Activated CD4-positive, alpha-beta T cell treated with anti-CD3 and anti-CD28 coated beads for 24 hours (primary cell): Measurements from ENCODE around the gene FBXW11.

Source experiments
- DNase-seq, 2 donors: peaks; one replicate each; pipeline ENCODE4 v3.0.0-alpha.2; 2020; ENCODE audit warnings: low read depth in 2 of 2

The FBXW11 gene

DNA sequence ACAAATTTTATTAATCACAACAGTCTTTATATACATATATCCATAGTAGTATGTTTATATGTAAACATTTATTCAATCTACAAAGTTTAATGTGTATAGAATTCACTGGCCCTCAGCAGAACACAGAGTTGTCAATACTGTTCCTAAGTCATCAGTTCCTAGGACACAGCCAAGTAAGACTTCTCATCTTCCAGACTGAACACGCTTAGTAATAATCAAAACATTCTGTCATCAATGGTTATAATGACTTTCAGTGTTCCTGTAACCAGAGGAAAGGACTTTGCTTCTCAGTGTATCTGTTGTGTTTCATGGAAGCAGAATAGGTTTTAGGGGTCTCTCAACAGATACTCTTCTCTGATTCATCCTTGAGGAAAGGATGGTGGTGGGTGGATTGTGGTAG is 138.7 kb downstream of the FBXW11 start:
- DNase-seq, result no peak

DNA sequence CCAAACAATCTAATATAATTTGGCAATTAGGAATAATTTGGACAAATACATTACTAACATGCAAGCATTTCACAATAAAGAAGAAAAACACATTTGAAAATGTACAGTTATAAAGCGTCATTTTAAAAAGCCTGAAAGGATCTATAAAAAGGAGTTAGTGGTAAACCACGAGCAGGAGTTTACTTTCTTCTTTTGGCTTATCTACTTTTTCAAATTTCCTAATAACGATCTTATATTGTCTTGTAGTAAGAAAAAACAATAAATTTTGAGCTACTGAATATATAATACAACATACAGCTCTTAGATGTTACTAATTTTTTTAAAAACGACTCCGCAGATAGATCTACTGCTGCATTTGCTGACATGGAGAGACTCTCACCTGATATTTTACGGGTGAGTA is 141.0 kb downstream of the FBXW11 start:
- DNase-seq, result no peak

DNA sequence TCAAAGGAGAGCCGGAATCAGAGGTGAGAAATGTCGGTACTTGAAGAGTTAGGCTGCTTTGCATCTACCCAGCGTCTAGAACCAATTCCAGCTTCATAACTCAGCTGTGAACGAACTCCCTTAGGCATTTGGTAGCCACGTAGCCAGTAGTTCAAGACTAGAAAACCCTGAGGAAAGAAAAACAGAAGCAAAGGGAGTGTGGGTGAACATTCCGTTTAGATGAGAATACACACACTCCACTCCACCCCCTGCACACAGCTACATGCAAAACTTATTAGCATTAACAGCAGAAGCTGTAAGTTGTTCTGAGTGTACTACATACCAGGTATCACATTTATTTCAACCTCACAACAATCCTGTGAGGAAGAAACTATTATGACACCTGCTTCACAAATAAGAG is 142.5 kb downstream of the FBXW11 start:
- no peak for DNase-seq

DNA sequence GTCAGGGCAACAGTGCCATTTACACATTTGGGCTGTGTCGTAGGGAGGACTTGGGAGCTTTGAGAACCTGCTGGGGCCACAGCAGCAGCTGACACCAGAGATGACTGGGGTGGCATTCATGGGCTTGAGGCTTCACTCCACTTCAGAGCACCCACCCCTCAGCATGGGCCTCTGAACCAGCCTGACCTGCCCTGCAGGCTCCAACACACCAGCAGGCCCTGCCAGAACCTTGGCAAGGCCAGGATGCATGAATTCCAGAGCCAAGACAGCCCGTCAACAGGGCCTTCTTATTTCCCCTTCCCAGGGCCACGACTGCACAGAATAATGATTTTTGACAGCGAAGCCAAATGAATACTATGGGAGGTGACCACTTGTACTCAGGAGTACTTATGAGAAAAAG is 143.8 kb downstream of the FBXW11 start:
- no peak for DNase-seq

DNA sequence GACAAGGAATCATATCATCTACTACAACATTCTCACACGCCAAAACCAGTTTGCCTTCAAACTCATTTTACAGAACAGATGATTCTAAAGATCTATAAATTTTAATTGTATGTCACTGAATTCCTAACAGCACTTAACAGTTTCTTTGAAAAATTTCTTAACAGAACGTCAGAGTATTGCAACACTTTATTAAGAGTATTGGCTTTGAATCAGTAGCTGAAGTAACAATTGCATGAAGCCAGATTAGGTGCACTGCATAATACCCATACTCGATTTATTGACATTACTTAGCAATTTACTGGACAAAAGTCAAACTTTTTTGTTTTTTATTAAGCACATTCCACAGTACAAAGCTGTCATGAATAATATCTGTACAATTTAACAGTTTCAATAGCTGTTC is 145.1 kb downstream of the FBXW11 start:
- no peak for DNase-seq

DNA sequence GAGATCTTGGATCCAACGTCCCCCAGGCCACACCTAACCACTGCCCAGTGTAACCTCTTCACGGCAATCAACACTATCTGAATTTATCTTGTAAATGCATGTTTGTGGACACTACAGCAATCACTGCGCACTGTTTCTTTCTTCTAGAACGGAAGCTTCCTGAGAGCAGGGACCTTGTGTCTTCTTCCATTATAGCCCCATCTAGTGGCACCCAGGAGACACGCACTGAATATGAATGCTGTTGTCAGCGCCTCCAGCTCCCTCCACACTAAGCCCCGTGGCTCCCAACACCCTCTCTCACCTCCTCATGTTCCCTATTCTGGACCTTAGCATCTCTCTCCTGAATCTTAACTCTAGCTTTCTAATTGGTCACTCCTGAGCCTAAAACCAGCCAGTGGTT is 148.1 kb downstream of the FBXW11 start:
- DNase-seq, result no peak

DNA sequence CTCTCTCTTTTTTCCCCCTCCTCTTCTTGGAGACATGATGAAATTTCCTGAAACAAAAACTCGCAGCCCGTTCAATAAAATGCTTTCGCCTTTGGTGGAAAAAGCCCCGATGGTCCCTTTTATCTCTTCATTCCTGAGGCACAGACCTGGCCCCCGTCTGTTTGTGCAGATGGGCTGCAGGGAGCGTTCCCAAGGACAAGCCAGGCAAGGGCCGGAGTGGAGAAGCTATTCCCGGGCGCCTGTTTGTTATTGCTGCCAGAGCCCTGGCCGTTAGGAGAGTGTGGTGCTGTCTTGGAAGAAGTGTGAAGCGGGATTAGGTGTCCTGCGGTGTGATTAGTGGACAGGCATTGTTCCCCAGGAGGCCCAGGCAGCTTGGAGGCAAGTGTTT is 149.0 kb downstream of the FBXW11 start:
- no peak for DNase-seq

DNA sequence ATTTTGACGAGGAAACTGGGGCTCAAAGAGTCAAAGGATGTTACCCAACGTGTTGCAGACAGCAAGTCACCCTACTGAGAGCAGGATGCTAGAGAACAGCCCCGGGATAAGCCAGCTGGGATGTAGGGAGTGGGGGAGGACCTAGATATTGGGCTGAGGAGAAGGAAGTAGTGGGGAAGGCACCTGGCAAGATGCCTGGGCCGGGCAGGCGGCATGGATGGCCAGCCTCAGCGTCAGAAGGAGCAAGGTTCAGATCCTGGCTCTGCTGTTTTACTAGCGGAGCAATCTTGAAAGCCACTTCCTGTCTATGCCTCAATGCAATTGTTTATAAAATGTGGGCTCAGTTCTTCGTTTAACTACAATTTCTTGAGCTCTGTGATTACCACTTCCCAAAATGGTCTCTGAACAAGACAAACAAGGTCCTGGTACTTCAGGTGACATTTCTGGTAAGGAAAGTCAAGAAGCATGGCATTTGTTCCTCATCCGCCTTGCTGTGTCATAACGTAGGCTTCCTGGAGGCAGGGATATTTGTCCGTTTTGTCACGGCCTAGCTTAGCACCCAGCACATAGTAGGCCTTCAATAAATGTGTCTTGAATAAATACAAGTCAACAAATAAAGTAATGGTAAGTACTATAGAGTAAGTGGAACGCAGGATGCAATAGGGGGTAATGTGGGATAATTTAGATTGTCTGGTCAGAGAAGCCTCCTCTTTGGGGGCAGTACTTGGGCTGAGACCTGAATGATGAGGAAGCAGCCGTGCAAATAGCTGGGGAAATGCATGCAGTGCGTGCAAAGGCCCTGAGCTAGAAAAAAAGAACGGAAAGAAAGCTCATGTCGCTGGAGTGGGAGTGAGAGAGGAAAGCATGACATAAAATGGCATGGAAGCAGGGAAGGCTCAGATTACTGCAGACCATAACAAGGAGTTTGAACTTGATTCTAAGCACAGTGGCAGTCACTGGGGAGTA is 150.4 kb downstream of the FBXW11 start:
- no peak for DNase-seq

DNA sequence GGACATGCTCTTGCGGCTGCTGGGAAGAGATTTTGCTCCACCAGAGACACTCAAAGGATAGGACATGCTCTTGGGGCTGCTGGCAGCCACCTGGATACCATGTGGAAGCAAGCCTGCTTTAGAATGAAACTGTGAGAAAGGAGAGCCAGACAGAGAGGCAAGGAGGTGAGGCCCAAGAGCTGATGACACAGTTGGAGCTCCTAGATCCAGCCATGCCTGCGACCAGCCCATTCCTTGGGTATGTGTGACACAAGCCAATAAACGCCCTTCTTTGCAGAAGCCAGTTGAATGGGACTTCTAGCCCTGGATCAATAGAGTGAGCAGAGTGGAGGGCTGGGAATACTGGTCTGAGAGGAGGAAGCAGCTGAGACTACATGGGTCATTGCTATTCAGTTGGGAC is 151.2 kb downstream of the FBXW11 start:
- DNase-seq, result no peak

DNA sequence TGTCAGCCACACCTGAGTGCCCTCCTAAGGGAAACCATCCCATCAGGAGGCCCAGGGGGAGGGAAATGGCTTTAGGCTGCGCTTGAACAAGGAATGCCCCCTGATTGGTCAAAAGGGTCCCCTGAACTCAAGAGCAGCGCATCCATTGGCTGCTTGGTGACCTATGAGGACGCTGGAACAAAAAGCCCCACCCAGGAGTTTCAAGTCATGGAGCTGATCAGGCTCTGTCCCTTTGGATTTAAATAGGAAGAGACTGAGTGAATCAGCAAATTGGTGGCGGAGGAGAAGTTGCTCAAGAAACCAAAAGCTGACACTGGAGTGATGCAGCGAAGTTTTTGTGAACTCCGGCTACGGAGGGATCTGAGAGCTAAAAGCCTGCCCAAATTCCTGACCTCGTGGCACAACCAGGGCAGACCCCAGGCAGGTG is 154.2 kb downstream of the FBXW11 start:
- no peak for DNase-seq

DNA sequence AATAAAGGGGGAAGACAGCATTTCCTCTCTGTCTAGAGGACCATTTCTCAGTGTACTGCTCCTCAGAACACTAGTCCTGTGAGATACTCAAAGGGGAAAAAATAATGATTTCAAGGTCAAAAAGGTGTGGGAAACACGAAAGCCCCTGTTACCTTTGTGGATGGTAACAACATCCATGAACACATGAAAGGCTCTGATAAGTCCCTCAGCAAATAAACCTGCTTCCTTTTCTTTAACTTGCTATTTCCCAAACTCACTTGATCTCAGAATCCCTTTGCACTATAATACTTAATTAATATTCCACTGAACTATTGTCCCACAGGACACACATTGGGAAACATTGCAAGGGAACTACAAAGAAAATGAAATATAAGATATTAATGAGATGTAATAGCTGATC is 155.2 kb downstream of the FBXW11 start:
- no peak for DNase-seq

DNA sequence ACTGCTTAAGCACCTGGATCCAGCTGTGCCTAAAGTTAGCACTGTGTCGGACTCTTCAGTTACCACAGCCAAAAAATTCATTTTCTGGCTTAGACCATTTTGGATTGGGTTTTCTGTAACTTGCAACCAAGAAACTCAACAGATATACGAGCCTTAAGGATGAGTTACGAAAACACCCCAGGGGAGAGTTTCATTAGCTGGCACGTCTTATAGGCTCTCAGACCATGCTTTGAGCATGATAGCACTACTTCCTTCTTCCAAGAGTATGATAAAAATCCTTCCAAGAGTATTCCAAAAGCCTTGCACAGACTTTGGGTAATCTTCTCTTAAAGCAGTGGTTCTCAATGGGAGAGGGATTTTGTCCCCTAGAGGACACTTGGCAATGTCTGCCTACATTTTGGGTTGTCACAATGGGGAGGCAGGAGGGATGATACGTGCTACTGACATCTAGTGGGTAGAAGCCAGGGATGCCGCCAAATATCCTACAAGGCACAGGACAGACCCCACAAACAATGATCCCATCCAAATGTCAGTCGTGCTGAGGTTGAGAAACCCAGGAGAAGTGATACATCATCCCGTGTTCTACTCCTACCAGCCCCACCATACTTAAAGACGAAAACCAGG is 156.0 kb downstream of the FBXW11 start:
- DNase-seq, result no peak

DNA sequence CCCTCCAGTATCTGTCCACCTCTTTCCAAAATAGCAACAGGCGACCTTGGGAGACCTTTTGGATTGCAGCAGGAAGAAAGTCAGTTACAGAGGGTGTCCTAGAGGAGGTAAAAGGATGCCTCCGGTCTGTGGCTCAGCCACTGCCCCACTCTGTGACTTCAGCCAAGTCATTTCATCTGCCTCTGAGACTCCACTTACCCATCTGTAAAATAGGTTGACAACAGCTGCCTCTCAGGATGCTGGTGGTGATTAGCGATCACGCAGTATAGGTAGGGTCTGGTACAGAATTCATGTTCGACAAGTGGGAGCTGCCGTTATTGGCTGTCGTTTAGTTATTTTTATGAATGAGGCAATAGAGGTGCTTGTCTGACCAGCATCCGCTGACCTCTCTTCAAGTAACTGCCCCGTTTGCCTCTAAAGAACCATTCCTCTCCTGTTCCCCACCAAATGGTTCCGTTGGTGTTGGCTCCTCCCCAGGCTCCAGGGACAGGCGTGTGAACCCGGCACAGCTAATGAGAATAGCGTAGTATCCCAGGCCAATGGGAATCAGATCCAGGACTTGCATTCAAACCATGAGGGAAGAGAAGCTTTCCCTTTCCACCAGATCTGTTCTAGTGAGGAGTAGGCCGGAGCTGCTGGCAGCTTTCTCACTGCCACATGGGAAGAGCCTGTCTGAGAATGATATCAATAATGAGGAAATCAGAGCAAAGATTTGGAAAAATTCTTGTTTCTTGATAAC is 156.7 kb downstream of the FBXW11 start:
- DNase-seq, result no peak

DNA sequence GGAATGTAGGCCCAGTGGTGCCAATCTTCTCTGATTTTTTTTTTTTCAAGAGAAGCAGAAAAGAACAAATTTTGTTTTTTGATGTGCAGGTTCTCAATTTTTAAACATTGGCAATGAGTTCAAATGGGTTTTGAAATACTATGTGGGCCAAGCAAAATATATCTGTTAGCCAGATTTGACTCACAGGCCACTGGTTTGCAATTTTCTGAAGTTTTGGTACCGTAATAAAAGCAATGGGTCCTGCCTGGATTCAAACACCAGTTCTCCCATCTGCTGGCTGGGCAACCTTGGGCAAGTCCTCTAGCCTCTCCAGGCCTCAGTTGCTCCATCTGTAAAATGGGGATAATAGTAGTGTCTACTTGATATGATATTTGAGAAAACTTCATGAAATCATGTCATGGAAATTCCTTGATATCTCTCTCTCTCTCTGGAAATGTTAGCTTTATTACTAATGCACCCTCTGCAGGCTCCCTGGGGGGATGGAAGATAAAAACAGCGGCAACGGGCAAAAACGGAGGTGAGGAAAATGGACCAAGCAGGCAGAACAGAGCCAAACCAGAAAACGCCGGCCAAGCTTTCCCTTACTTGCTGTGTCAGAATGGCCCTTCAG is 157.4 kb downstream of the FBXW11 start:
- no peak for DNase-seq

DNA sequence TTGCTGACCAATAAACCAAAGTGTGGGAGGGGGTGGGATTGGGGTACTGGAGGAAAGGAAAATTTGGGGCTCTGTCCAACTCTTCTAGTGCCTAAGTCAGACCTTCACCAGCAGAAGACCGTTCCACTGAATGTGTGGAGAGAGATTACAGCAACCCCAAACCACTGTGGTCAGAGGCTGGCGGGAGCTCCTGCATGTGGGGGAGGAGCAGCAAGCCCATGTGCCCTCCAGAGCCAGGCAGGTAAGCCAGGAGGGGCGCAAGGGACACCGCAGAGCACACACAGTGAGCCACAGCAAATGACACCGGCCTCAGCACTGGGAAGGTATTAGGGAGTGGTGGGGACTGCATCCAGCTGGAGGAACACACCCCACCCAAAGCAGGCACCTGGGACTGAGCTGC is 158.0 kb downstream of the FBXW11 start:
- no peak for DNase-seq

DNA sequence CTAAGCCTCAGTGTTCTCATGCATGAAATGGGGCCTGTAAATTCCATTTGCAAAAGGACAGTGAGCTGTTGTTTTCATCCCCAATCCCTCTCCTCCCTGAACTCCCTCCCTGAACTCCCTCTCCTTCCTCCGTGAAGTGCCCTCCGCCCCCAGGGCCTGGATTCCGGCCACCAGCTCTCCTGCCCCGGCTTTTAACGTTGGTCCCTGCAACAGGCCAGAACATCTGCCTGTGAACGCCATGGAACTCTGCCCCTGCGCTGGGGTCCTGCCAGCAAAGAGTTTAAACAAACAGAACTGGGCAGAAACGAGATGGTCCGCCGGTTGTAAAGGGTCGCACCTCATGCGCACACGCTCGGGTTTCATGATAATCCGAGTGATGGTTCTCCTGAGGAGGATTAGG is 158.4 kb downstream of the FBXW11 start:
- DNase-seq, result no peak

DNA sequence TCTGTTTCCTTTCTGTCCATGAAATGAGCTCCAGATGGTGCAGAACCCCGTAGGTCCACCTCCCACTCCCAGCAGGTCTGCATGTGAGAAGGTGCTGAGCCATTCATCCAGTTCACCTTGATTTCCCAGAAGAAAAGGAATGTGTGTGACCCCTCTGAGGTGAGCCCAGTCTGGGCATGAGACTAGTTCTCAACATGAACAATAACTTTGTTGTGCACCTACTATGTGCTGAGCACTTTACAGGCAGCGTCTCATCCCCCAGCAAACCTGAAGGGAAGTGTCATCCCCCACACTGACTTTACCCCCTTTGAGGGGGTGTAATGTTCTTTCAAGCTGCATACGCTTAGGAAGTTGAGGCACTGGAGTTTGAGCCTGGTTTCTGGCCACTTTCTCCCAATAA is 159.4 kb downstream of the FBXW11 start:
- DNase-seq, result no peak

DNA sequence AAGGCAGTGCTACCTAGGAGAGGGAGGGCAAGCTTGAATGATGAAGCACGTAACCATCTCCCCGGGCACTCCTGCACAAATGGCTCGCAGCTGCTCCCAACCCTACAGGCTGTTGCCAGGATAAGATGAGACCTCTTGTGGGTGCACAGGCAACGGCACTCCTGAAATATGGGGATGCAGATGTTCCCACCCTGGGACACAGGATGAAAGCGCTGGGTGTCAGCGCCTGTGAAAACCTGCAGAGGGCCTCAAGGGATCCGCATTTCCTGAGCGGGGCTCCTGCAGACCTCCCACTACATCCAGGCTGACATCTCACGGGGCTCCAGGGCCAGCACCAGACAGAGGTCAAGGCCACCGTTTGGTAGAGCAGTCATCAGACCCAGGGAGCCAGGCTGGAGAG is 160.1 kb downstream of the FBXW11 start:
- no peak for DNase-seq

DNA sequence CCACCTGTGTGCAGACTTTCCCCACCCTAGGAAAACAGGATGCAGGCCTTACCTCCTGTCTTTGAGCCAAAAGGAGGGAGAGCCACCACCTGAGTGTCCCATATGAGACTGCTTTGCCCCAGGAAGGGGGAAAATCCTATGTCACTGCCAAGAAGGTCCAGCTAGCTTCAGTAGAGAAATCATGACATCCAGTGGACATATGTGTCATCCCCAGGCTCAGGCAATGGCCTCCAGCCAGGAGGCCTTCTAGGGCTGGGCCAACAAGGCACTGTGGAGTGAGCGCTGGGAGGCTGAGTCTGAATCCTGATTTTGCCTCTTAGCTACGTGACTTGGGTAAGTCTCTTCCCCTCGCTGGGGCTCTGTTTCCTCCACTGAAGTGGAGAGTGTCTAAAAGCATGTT is 160.6 kb downstream of the FBXW11 start:
- DNase-seq, result no peak

DNA sequence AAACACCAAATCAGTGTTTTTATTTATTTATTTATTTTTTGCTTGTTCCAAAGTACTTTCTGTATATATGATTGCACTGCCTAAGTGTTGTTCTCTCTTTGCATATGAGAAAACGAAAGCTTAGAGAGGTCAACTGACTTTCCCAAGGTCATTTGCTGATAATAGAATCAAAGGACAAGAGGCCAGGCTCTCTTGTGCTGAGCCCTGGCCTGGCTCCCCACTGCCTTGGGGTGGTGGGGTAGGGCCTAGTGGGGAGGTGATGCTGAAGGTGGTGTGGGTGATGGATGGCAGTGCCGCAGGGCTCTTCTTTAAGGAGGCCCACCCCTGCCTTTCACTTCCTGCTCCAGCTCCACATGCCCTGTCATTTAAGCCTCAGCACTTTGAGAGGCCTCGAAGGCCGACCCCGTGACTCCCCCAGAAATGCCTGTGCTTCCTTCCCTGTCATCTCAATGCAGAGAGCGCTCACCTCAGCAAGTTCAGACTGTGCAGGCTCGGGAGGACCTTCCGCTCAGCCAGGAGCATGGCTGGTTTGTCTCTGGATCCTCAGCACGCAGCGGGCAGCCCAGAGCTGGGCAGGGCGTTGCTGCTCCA is 161.3 kb downstream of the FBXW11 start:
- DNase-seq, result no peak

DNA sequence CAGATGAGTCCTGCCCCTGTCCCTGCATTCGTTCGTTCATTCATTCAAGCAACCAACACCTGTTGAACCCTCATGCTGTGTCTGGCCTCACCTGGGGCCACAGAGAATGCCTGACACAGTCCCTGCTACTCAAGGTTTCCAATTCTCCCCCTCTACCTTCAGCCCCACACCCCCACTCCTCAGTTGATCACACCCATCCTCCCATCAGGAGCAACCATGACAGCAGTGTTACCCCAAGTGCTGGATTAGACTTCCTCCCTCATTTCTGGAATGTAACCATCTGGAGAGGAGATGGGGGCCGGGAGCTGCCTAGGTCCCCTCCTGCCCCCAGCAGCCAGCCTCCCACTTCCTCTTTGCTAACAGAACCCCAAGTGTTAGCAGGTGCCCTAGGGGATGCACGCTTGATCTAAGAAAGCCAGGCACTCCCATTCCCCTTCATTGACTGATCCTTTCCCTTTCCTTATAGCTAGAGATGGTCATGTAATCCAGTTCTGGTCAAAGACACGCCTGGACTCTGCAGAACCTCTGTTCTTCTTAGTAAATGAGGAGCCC is 163.6 kb downstream of the FBXW11 start:
- no peak for DNase-seq
